C1 segment of cervical spinal cord (tissue), 14 donors: Measurements from ENCODE around the gene DNASE1L1.
A peak's percentile ranks its signal among the peaks of the same experiment; 100 is the strongest.

Source experiments
- DNase-seq, 14 donors: peaks; one replicate each; lab custom pipeline; 2025; lab: John Stamatoyannopoulos, UW

Gene DNASE1L1

DNA sequence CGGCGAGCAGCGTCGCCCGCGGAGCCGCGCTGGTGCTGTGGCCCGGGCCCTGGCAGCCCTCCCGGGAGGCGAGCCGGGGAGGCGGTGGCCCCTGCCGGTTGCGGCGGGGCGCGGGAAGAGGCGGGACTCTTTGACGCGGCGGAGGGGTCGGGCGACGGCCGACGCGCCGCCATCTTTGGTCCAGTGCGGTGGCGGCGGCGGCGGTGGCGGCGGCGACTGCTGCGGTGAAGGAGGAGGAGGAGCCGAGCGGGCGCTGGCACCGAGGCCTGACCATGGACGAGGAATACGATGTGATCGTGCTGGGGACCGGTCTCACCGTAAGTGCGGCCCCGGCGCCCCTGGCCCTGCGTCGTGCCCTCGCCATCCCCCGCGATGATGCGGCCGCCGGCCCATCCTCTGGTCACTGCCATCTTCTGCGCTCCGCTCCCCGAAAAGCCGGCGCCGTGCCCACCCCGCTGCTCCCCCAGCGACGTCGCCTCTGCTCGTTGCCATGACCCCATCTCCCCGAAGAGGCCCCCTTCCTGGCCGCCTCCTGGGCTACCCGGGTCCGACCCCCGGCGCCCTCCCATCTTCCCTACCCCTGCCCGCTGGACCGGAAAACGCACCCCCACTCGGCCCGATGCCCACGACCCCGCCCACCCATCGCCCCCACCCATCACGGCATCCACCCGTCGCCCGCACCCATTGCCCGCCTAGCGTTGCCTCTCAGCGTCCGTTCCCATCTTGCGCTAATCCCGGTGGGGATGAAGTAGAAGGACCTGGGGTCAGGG lies 28.1 kb upstream of the DNASE1L1 start, which contains the start of gene GDI1:
Gene GDI1, plus strand, starts transcription at position 172 of the 770 bp plus-strand sequence. Its CDS starts 101 bp downstream, at position 273.
- peak in 8 of 14 donors; percentile 10 to 66 (median 30) for DNase-seq

DNA sequence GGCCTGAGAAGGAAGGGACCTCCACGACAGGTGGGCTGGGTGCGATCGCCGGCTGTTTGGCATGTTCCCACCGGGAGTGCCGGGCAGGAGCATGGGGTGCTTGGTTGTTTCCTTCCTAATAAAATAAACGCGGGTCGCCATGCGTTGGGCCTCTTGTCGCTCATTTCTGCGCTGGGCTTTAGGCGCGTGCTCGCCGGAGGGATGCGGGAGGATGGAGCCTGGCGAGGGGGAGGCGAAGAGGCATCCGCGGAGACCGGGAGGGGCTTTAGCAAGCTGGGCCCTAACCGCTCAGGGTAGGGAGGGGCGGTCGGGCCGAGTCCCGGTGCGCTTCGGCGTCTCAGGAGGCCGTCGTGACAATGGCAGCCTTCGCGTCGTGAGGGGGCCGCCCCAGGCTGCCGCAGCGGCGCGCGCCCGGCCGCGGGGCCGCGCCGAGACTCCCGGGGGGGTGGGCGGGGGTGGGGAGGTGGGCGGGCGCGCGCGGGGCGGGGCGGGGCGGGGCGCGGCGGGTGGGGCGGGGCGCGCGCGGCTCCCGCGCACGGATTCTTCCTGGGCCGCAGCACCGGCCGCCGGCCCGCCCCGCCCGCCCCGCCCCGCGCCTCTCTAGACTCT lies 27.4 kb upstream of the DNASE1L1 start:
- DNase-seq = peak in 1 of 14 donors; percentile 66

DNA sequence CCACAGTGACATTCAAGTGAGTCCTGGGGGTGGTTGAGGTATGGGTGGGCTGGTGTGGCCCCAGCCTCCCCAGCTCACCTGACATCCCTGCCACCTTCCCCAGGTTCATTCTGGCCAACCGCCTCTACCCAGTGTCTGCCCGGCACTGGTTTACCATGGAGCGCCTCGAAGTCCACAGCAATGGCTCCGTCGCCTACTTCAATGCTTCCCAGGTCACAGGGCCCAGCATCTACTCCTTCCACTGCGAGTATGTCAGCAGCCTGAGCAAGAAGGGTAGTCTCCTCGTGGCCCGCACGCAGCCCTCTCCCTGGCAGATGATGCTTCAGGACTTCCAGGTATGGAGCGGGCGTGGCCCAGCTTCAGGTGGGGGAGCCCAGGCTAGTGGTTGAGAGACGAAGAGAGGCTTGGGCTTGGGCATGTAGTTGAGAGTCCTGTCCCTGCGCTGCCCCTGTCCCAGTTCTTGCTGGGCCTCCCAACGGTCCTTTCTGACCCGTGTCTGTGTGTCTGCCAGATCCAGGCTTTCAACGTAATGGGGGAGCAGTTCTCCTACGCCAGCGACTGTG lies 26.2 kb upstream of the DNASE1L1 start:
- no peak for DNase-seq

DNA sequence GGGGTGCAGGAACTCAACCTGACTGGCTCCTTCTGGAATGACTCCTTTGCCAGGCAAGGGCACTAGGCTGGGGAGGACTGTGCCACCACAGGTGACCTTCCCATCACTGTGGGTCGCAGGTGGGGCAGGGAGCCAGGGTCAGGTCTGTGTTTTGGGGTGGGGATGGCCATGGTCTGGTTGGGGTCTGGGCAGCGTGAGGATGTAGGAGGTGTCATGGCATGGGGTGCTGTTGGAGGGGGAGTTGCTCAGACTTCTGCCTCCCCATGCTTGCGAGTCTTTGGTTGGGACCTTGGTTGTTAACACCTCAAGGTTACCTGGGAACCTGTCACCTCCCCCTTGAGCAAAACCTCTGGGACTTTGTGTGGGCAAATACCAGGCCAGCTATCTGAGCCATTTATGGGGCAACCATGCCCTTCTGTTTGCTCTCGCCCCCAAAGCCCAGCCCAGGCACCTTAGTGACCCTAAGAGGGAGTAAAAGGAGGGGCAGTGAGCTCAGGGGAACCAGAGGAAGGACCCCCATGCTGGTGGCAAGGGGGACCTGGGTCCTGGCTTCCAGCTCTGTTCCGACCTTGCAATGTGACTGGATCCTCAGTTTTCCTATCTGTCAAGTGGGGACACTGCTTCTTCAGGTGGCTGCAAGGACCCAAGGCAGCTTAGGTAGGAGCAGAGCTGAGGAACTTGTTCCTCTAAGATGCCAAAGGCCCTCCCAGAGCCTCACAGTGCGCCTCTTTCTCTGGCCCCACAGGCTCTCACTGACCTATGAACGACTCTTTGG lies 25.5 kb upstream of the DNASE1L1 start:
- no peak for DNase-seq

DNA sequence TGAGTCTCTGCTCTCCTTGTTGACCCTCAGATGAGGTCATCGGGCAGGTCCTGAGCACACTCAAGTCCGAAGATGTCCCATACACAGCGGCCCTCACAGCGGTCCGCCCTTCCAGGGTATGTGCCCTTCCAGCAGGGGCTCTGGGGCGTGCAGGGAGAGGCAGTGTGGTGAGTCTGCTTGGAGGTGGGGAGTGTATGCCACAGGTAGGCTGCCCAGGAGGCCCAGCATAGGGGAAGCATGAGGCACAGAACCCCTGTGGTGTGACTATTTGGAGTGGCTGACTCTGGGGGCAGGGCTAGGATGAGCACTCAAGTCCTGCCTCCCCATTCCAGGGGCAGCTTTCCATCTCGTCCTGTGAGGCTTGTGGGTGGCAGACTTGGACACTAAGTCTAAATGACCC lies 24.6 kb upstream of the DNASE1L1 start:
- DNase-seq = no peak

DNA sequence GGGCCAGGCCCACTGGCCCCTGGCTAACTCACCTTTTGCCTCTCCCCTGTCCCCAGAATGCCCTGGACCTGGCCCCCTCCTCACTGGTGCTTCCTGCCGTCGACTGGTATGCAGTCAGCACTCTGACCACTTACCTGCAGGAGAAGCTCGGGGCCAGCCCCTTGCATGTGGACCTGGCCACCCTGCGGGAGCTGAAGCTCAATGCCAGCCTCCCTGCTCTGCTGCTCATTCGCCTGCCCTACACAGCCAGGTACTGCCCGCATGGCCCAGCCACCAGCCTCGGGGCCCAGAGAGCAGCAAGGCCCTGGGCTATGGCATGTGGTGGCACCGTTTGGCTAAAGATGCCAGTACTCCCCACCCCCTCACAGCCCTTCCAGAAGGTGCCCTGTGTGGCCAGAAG lies 23.2 kb upstream of the DNASE1L1 start:
- no peak for DNase-seq

DNA sequence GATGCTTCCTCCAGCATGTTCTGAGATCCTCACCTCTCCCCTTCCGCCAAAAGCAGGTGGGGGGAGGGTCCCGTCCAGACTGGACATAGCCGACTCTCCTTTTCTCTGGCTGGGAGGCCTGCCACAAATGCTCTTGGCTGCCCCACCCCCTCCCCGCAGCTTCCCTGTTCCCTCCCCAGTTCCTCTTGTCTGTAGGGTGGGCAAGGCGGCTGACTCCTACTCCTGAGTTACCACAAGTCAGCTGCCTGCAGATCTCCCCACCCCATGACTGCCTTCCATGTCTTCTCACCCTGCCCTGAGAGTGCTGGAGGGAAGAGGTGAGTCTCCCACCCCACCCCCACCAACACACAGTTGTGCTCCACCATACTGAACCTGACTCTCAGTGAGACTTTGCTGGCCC lies 22.3 kb upstream of the DNASE1L1 start:
- peak in 7 of 14 donors; percentile 2 to 51 (median 27) for DNase-seq

DNA sequence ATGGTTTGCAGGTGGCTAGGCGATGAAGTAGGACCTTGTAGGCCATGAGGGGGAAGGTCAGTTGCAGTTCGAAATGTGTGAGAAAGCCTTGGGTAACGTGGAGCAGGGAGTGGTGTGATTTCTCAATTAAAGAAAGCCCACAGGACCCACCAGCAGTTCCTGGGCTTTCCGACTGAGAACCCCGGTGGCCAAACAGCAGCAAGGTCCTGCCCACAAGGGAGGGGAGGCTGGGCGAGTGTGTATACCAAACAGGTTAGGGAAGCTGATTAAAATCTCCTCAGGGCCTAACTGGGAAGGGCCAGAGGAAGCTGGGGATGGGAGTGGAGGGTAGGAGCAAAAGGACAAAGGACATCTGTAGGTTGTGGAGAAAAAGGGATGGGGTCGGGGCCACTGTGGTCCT lies 21.9 kb upstream of the DNASE1L1 start:
- no peak for DNase-seq

DNA sequence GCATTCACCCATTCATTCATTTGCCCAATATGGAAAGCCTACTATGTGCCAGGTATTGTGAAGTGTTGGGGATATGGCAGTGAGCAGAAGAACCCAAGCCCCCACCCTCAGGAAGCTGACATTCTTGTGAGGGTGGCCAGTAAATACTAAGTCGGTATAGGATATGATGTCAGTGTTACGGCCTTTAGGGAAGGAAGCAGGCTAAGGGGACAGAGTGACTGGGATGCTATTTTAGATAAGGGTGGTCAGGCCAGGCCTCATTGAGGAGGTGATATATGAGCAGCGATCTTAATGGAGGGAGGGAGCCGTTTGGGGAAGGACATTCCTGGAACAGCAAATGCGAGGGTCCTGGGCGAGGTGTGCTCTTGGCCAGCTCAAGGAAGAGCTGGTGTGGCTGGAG lies 21.4 kb upstream of the DNASE1L1 start:
- no peak for DNase-seq

DNA sequence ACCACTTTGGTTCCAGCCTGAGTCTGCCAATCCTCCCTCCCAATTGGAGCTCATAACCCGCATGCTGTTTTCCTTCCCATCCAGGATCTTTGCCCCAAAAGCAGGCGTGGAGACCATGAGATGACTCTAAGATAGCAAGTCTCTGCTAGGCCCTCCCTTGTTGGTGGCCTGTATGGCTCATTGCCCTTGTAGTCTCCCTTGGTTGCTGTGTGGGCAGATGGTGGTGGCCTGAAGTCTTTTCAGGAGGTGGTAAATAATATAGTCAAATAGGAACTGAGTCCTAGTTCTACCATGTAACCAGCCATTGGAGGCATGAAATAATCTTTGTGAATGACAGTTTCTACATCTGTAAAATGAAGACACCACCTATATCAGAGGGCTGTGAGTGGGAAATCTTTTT lies 20.7 kb upstream of the DNASE1L1 start:
- no peak for DNase-seq

DNA sequence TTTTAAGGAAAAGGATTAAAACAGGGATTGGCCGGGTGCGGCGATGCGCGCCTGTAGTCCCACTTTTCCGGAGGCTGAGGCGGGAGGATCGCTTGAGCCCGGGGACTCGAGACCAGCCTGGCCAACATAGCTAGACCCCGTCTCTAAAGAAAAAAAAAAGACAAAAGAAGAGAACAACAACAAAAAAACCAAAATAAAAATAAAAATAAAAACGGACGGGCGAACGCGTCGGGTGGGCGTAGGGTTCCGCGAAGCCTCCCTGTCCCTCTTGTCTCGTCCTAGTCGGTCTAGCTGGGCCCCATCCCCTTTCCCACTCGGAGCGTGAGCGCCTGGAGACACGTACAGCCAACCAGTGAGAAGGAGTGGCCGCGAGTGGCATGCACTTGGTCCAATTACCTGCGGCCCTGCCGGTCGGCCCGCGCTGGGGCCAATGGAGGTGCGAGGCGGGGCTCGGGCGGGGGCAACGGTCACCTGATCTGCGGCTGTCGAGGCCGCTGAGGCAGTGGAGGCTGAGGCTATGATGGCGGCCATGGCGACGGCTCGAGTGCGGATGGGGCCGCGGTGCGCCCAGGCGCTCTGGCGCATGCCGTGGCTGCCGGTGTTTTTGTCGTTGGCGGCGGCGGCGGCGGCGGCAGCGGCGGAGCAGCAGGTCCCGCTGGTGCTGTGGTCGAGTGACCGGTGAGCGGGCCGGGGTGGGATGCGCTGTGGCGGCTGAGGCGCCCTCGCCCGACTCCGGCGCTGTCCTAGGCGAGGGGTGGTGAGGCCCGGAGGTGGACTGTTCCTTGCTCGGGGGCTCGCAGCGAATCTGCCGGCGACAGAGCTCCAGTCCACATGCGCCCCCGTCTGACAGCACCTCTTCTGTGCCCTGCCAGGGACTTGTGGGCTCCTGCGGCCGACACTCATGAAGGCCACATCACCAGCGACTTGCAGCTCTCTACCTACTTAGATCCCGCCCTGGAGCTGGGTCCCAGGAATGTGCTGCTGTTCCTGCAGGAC lies 19.4 kb upstream of the DNASE1L1 start, which contains the start of gene ATP6AP1:
Gene ATP6AP1, plus strand, starts transcription at position 502 of the 996 bp plus-strand sequence. Its CDS starts 16 bp downstream, at position 518.
- peak in 13 of 14 donors; percentile 23 to 90 (median 81) for DNase-seq

DNA sequence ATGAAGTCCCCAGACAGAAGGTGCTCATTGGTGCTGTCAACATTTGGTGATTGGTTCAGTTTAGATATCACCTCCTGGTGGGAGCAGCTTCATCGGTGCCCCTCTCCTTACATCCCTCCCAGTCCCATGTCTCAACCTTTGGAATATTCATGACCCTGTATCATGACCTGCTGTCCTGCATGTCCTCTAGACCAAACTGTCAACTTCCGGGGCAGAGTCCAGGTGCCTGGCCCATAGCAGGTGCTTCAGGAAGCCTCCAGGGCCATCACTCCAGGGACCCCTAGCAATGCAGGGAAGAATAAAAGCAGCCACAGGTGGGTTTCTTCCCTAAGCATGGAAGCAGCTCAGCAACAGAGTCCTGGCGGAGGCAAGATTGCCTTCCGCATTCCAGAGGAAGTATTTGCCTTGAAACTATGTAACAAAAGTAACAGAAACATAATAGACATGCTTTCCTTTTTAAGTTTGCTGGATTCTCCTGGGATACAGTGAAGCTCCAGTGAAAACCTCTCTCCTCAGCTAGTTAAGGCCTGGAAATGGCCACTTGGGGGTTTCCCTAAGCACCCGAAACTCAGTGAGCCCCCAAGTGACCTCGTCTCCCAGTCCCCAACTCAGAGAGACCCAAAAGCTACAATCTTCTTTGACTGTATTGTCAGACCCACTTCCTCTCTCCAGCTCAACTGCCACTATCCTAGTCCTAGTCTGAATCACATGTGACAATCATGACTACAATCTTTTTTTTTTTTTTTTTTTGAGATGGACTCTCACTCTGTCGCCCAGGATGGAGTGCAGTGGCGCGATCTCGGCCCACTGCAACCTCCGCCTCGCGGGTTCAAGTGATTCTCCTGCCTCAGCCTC lies 18.1 kb upstream of the DNASE1L1 start:
- no peak for DNase-seq

DNA sequence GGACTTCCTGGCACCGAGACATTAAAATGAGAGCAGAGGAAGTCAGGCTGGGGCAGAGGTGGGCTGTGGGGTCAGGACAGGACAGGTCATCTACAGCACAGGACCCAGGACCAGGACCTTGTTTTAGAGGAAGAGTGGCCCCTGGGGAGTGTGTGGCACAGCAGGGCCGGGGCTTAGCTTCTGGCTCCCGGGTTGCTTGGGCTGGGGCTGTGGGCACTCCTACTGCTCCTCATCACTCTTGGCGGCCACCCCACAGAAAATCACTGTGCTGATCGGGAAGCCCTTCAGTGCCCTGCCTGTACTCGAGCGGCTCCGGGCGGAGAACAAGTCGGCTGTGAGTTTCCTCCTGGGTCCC lies 11.3 kb upstream of the DNASE1L1 start:
- no peak for DNase-seq

DNA sequence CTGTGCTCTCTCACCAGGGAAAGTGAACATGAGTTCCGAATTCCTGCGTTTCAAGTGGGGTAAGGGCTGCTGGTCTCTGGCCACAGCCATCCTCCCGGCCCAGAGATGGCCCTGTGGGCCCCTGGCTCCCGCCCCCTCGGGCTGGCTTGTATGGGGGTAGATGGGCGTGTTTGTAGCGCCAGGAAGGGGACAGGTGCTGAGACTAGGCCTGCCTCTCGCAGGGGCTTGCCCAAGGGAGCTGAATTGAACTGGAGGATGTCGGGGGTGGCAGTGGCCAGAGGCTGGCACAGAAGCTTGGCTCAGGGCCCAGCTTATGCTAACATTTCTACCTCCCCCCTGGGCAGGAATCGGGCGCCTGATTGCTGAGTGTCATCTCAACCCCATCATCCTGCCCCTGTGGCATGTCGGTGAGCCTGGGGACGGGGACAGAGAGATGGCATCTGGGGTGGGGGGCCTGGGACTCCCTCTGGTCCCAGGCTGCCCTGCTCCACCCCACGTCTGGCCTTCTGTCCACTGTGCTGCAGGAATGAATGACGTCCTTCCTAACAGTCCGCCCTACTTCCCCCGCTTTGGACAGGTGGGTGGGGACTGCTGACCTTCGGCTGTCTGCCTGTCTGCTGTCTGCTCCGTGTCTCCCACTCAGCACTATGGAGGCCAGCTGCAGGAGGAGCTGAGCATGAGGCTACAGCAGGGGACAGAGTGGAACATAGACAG lies 10.8 kb upstream of the DNASE1L1 start:
- DNase-seq = no peak

DNA sequence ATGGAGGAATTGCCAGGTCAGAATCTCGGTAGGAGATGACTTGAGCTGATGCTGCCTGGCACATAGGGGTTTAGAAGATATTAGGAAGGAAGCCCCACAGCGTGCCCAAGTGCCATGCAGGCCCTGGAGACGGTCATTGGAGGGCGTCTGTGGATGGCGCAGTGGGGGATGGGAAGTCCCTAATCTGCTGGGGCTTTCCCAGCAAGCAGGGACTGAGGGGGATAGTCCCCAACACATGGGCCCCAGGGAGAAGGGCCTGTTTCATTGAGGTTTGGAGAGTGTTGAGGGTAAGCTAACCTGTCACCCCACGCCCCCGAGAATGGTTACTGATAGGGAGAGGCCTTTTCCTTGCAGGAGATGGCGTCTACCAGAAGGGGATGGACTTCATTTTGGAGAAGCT lies 10.1 kb upstream of the DNASE1L1 start:
- no peak for DNase-seq

DNA sequence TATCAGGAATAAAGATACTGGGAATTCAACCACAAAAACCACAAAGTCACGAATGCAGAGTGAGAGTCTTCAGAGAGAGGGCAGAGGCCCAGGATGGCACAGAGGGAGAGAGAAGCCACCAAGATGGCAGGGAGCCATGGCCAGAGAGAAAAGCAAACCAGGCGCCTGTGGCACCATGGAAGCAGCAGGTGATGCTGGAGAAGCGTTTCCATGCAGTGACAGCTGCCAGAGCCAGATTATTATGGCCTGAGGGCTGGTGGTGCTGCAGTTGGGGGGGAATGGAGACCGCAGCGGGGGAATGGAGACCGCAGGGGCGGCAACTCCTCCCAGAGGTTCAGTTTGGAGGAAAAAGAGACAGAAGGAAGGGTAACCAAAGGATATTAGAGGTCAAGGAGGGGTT lies 8.1 kb upstream of the DNASE1L1 start:
- peak in 1 of 14 donors; percentile 41 for DNase-seq

DNA sequence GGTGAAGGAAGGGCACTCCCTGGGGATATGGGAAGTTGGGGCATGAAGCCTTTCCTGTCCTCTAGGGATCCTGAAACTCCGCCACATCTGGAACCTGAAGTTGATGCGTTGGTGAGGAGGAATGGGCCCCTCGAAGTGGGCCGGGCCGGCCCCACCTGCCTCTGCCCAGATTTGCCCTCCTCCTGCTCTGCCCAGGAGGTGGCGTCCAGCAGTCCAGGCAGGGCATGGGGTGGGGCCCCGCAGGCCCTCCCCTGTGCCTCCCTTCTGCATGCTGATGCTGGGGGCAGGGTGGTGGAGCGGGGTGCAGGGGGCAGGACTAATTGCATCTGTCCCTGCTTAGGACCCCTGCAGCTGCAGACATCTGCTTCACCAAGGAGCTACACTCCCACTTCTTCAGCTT lies 4.1 kb upstream of the DNASE1L1 start:
- DNase-seq = no peak

DNA sequence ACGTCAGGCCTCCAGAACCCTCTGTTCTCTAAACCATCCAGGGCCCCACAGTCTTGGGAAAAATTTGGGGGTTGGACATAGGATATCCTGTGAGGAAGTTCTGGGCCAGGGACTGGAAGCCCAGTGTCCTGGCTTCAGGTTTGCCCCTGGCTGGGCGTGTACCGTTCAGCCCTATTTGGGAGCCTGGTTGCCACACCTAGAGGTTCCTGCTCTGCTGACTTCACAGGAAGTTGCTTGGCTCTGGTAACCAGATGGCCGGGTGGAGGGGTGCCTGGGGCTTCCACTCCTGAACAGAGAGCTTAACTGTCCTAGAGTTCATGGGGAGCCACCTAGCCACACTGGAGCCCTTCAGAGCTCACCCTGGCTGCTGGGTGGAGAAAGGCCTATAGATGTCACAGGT lies 3.4 kb upstream of the DNASE1L1 start:
- DNase-seq = no peak

DNA sequence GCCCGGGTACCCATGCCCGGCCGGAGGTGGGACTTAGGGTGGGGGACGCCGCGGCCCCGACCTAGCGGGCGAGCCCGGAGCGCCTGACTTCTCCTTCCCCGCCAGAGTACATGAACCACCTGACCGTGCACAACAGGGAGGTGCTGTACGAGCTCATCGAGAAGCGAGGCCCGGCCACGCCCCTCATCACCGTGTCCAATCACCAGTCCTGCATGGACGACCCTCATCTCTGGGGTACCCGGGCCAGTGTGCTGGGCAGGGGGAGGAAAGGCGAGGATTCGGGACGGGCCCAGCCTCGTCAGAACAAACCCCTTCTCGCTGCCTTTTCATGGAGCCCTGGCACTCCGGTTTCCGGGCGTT lies 2.9 kb upstream of the DNASE1L1 start:
- DNase-seq = peak in 7 of 14 donors; percentile 10 to 47 (median 38)
